ENCODE results near the gene GPX4.

GRCh38 chr19:1104311-1105007 is 665 bp downstream of the GPX4 start:
- TF ChIP-seq CTCF (IDR thresholded peaks at IDR 0.05; ENCODE audit: low read depth, low read length), result no peak
- TF ChIP-seq EZH2phosphoT487 (IDR thresholded peaks at IDR 0.05; ENCODE audit: low read depth), result no peak
